AG10803 (cell line): ENCODE data around the gene SIRPG.
"Not testable (repeated sequence)": the region's sequence is repeated elsewhere in the genome, so short reads cannot be mapped to it uniquely, and the experiment has no call there.

ENCODE experiments used
- DNase-seq: peaks from one replicate; pipeline ENCODE4 v3.0.0; 2010; ENCODE audit warnings: low read depth
- H3K4me3 ChIP-seq: 2 replicates; pipeline ENCODE4 v1.5.1; 2011; ENCODE audit warnings: mild to moderate bottlenecking, low read length, control low read depth
- CTCF ChIP-seq: conservative IDR thresholded peaks from 2 replicates; pipeline ENCODE4 v1.5.1; 2011; ENCODE audit warnings: mild to moderate bottlenecking, low read length, control low read depth, inconsistent platforms

SIRPG gene

GRCh38 chr20:1618954-1619540 is 38.5 kb downstream of the SIRPG start:
- no peak overlapping the region for H3K4me3 ChIP-seq
- DNase-seq = no peak
- TF ChIP-seq CTCF = no peak

GRCh38 chr20:1618479-1618878 is 39.1 kb downstream of the SIRPG start:
- no peak overlapping the region for H3K4me3 ChIP-seq
- no peak for DNase-seq
- TF ChIP-seq CTCF = no peak

GRCh38 chr20:1616858-1617434 is 40.6 kb downstream of the SIRPG start:
- no peak overlapping the region for H3K4me3 ChIP-seq
- DNase-seq = no peak
- no peak for TF ChIP-seq CTCF

GRCh38 chr20:1610404-1610803 is 47.2 kb downstream of the SIRPG start:
- not testable (repeated sequence) for DNase-seq, H3K4me3 ChIP-seq

- not testable (repeated sequence) for H3K4me3 ChIP-seq, DNase-seq
Observed at GRCh38 chr20:1608678-1609347, 48.8 kb downstream of the SIRPG start.

- H3K4me3 ChIP-seq = no peak overlapping the region
- no peak for TF ChIP-seq CTCF
- no peak for DNase-seq
Observed at GRCh38 chr20:1600736-1601135, 56.8 kb downstream of the SIRPG start.

- no peak for TF ChIP-seq CTCF
Observed at GRCh38 chr20:1595333-1595732, 62.2 kb downstream of the SIRPG start.

GRCh38 chr20:1588533-1589460 is 68.8 kb downstream of the SIRPG start:
- peak; percentile 28; the same call in 1 of the 2 replicates for TF ChIP-seq CTCF
- DNase-seq = peak; percentile 29
- no peak overlapping the region for H3K4me3 ChIP-seq

More at GRCh38 chr20:1595333-1595732, 62.2 kb downstream of the SIRPG start:
- H3K4me3 ChIP-seq = no peak overlapping the region
- no peak for DNase-seq
